Measurements from ENCODE around the gene ULK2. TPM values are rescaled to one million over a fixed set of nuclear protein-coding genes. Genes with fewer than 3 reads are reported as not detected.
A peak's percentile ranks its signal among the peaks of the same experiment; 100 is the strongest.

ULK2 gene
- total RNA-seq, 1 experiment from 2014 or later: 5.1 TPM

- DNase-seq (ENCODE audit: low spot score): no peak
- TF ChIP-seq ATF3 (CRISPR knock-in tag; conservative IDR thresholded peaks at IDR 0.05) (no peak), TP53 (CRISPR knock-in tag; IDR thresholded peaks at IDR 0.05) (no peak), ZSCAN18 (CRISPR knock-in tag; IDR thresholded peaks at IDR 0.05) (no peak), TCF7 (CRISPR knock-in tag; IDR thresholded peaks at IDR 0.05; ENCODE audit: low read depth) (no peak), ZNF263 (CRISPR knock-in tag; IDR thresholded peaks at IDR 0.05; ENCODE audit: low read depth) (no peak), GABPB1 (CRISPR knock-in tag; IDR thresholded peaks at IDR 0.05) (no peak), ZNF317 (CRISPR knock-in tag; IDR thresholded peaks at IDR 0.05; ENCODE audit: borderline replicate concordance, low read depth) (no peak), MLX (CRISPR knock-in tag; IDR thresholded peaks at IDR 0.05) (no peak), ZNF532 (CRISPR knock-in tag; IDR thresholded peaks at IDR 0.05; ENCODE audit: borderline replicate concordance) (no peak), GTF2I (CRISPR knock-in tag; conservative IDR thresholded peaks at IDR 0.05) (no peak), CREB1 (CRISPR knock-in tag; IDR thresholded peaks at IDR 0.05) (no peak), ELF4 (CRISPR knock-in tag; IDR thresholded peaks at IDR 0.05; ENCODE audit: low read depth) (no peak)
- Mint-ChIP-seq H3K9me3 (no peaks in the 10 kb centered on the region), H3K27ac (no peak overlapping the region), H3K27me3 (ENCODE audit: low read depth) (peaks cover 11% of the 10 kb centered on the region; the same call in 1 of the 2 replicates), H3K36me3 (no peaks in the 10 kb centered on the region), H3K4me3 (peak overlapping the region; percentile 38; the same call in 1 of the 2 replicates), H3K4me1 (peaks cover 12% of the 10 kb centered on the region)
- ChIA-PET POLR2A (interaction anchor here (1.8 kb wide), 1 partner anchor 95 kb away, joined by 6 read pairs; the partner anchor contains the start of gene ALDH3A2), CTCF (interaction anchor here (1.2 to 5.7 kb wide), 5 partner anchors 19 to 285 kb away, joined by 3 to 91 read pairs (median 5); no protein-coding TSS in a partner anchor)
- no peak for ATAC-seq
Observed at GRCh38 chr17:19743101-19744100, 124.3 kb downstream of the ULK2 start.

- Mint-ChIP-seq H3K4me1 (peaks cover 4% of the 10 kb centered on the region; the same call in 1 of the 2 replicates), H3K27ac (no peak overlapping the region), H3K27me3 (ENCODE audit: low read depth) (peaks cover 11% of the 10 kb centered on the region; the same call in 1 of the 2 replicates), H3K36me3 (no peaks in the 10 kb centered on the region), H3K4me3 (no peak overlapping the region; the same call in 1 of the 2 replicates), H3K9me3 (no peaks in the 10 kb centered on the region)
- POLR2A ChIA-PET: no interaction called here
- ATAC-seq (no peak), DNase-seq (ENCODE audit: low spot score) (no peak)
- CTCF ChIA-PET: interaction anchor here (1.2 to 5.7 kb wide), 3 partner anchors 20 to 284 kb away, joined by 3 to 91 read pairs (median 3); no protein-coding TSS in a partner anchor
- TF ChIP-seq CDX4 (CRISPR knock-in tag; IDR thresholded peaks at IDR 0.05; ENCODE audit: borderline replicate concordance) (no peak), ZBTB43 (CRISPR knock-in tag; IDR thresholded peaks at IDR 0.05) (no peak), TP53 (CRISPR knock-in tag; IDR thresholded peaks at IDR 0.05) (no peak), ZNF425 (CRISPR knock-in tag; conservative IDR thresholded peaks at IDR 0.05) (no peak), E2F1 (CRISPR knock-in tag; IDR thresholded peaks at IDR 0.05) (no peak), NR1H2 (CRISPR knock-in tag; IDR thresholded peaks at IDR 0.05) (no peak), MXD4 (CRISPR knock-in tag; IDR thresholded peaks at IDR 0.05; ENCODE audit: borderline replicate concordance) (no peak), RELA (CRISPR knock-in tag; IDR thresholded peaks at IDR 0.05; ENCODE audit: borderline replicate concordance) (no peak), ZNF121 (CRISPR knock-in tag; IDR thresholded peaks at IDR 0.05) (no peak)
Observed at GRCh38 chr17:19742495-19742894, 125.2 kb downstream of the ULK2 start.
